NCI-H1436 (cell line): ENCODE data around the gene HACE1.

Experiments used
- DNase-seq: peaks from one replicate; lab custom pipeline; 2025; lab: John Stamatoyannopoulos, UW

The HACE1 gene

GRCh38 chr6:104685871-104686549 is 173.7 kb downstream of the HACE1 start:
- DNase-seq: no peak

GRCh38 chr6:104684911-104685415 is 174.8 kb downstream of the HACE1 start:
- no peak for DNase-seq

GRCh38 chr6:104683809-104684208 is 175.9 kb downstream of the HACE1 start:
- no peak for DNase-seq

GRCh38 chr6:104682722-104683643 is 176.7 kb downstream of the HACE1 start:
- DNase-seq: no peak

- DNase-seq: no peak
Observed at GRCh38 chr6:104680539-104680938, 179.2 kb downstream of the HACE1 start.

GRCh38 chr6:104679971-104680370 is 179.7 kb downstream of the HACE1 start:
- DNase-seq: no peak
